Smooth muscle cell of the pulmonary artery (primary cell): Measurements from ENCODE around the gene ID2. TPM values are rescaled to one million over a fixed set of nuclear protein-coding genes. Genes with fewer than 3 reads are reported as not detected.

Experiments
- total RNA-seq: library from RNA; depleted of rRNA; stranded (reverse); fragments of >200 nt; gene quantifications from 2 replicates; pipeline ENCODE4 v1.2.3, GENCODE V29; 2014

ID2 gene
- 97.4 and 123 TPM in 2 replicates for total RNA-seq

DNA sequence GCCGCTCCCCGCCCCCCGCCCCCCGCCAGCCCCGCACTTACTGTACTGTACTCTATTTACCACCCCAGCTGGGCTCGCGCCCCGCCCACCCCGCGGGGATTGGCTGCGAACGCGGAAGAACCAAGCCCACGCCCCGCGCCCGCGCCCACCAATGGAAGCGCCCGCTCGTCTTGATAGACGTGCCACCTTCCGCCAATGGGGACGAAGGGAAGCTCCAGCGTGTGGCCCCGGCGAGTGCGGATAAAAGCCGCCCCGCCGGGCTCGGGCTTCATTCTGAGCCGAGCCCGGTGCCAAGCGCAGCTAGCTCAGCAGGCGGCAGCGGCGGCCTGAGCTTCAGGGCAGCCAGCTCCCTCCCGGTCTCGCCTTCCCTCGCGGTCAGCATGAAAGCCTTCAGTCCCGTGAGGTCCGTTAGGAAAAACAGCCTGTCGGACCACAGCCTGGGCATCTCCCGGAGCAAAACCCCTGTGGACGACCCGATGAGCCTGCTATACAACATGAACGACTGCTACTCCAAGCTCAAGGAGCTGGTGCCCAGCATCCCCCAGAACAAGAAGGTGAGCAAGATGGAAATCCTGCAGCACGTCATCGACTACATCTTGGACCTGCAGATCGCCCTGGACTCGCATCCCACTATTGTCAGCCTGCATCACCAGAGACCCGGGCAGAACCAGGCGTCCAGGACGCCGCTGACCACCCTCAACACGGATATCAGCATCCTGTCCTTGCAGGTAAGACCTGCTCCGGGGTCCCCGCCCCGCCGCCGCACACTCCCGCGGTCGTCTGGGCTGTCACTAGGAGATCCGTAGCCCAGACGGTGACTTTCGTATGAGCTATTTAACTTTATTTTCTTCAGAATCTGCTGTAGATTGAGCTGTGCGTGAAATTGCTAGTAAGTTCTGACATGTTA is at the start of gene ID2:
ID2 (plus strand) TSS at position 271 of the 907 bp plus-strand sequence; CDS start at position 381, 110 bp downstream.

Other genes starting within 250 kb of the ID2 start
- gene KIDINS220, start 155.6 kb downstream of the ID2 start, total RNA-seq: 74.7 and 90.3 TPM in 2 replicates